HCT116 (cell line): Measurements from ENCODE around the gene MEIS2. TPM values are rescaled to one million over a fixed set of nuclear protein-coding genes. Genes with fewer than 3 reads are reported as not detected.

Experiments used
- ATAC-seq: fragments of 200-7000 bp; cut with Tn5 transposase; 2 replicates; pipeline ENCODE4 v1.9.1; 2020; ENCODE audit warnings: mild to moderate bottlenecking, moderate library complexity
- BruUV-seq: library from RNA; stranded (reverse); fragments of 400-500 nt; replicated peaks from 2 replicates; lab custom pipeline; 2021; lab: Mats Ljungman, UMichigan
- CTCF ChIA-PET: fragments of 300-600 bp; sonication (Branson Sonifier 250); formaldehyde crosslinking; loops from one replicate; lab custom pipeline; 2021; ENCODE audit warnings: antibody characterized with exemption; lab: Charles Lee
- POLR2A ChIA-PET: fragments of 300-600, 350-600 bp; sonication (Branson Sonifier 250); formaldehyde crosslinking; loops from one replicate; lab custom pipeline; 2021; ENCODE audit warnings: antibody characterized with exemption; lab: Charles Lee
- RAD21 ChIA-PET, 2 experiments: fragments of 300-600 bp; sonication (Branson Sonifier 250); formaldehyde crosslinking; loops; one replicate each; lab custom pipeline; 2023; ENCODE audit warnings: low total read pairs in 2 of 2; ENCODE audit not compliant: uncharacterized antibody in 2 of 2, unreplicated experiment in 2 of 2, low non-redundant PET in 1 of 2; lab: Charles Lee
- DNase-seq: peaks from one replicate; pipeline ENCODE4 v3.0.0-alpha.2; 2010; ENCODE audit warnings: low read depth, low spot score
- H2AFZ ChIP-seq: fragments of 200-600 bp; shearing (Covaris generic), sonication (generic); 2 replicates; pipeline ENCODE4 v1.6.1; 2017; ENCODE audit warnings: low read depth, mixed run types, mixed read lengths, antibody characterized with exemption, low read length; ENCODE audit not compliant: poor library complexity, severe bottlenecking
- H3K27ac ChIP-seq: 2 replicates; pipeline ENCODE4 v1.5.1; 2012; ENCODE audit warnings: low read depth, low read length
- H3K27me3 ChIP-seq: fragments of 200-600 bp; sonication (generic); 2 replicates; pipeline ENCODE4 v1.6.1; 2016; ENCODE audit warnings: mixed run types, low read length, mixed read lengths; ENCODE audit not compliant: insufficient read depth
- H3K36me3 ChIP-seq, 2 experiments: fragments of 200-500 bp in 1 of 2; fragments of 200-600 bp in 1 of 2; sonication (Bioruptor generic) in 1 of 2; sonication (generic) in 1 of 2; 2 replicates each; pipeline versions ENCODE4 v1.5.1 to v1.6.1; 2014 to 2016; ENCODE audit warnings: low read length in 2 of 2, inconsistent platforms in 1 of 2, mixed read lengths in 1 of 2, mixed run types in 1 of 2; ENCODE audit not compliant: insufficient read depth in 2 of 2, control insufficient read depth in 1 of 2
- H3K4me1 ChIP-seq, 2 experiments: fragments of 200-600 bp in 1 of 2; sonication (generic) in 1 of 2; 2 replicates each; pipeline versions ENCODE4 v1.5.1 to v1.6.1; 2012 to 2017; ENCODE audit warnings: low read length in 2 of 2, inconsistent platforms in 1 of 2, mild to moderate bottlenecking in 1 of 2, mixed read lengths in 1 of 2, mixed run types in 1 of 2, moderate library complexity in 1 of 2; ENCODE audit not compliant: insufficient read depth in 2 of 2, control insufficient read depth in 1 of 2
- H3K4me2 ChIP-seq: fragments of 200-600 bp; sonication (generic); 2 replicates; pipeline ENCODE4 v1.6.1; 2017; ENCODE audit warnings: mixed run types, low read length, mixed read lengths
- H3K4me3 ChIP-seq, 2 experiments: fragments of 200-600 bp in 1 of 2; sonication (generic) in 1 of 2; replicated peaks in 1 of 2; 2 replicates each; pipeline ENCODE4 v1.5.1; 2011 to 2016; ENCODE audit warnings: low read length in 2 of 2, control low read depth in 1 of 2, low read depth in 1 of 2, mild to moderate bottlenecking in 1 of 2, mixed read lengths in 1 of 2, mixed run types in 1 of 2
- H3K79me2 ChIP-seq: fragments of 200-600 bp; sonication (generic); 2 replicates; pipeline ENCODE4 v1.6.1; 2017; ENCODE audit warnings: mild to moderate bottlenecking, mixed run types, low read length, moderate library complexity, mixed read lengths; ENCODE audit not compliant: insufficient read depth
- H3K9ac ChIP-seq: fragments of 200-600 bp; sonication (generic); 2 replicates; pipeline ENCODE4 v1.6.1; 2016; ENCODE audit warnings: low read length, mixed read lengths
- H3K9me2 ChIP-seq: fragments of 200-600 bp; sonication (generic), shearing (Covaris generic); 2 replicates; pipeline ENCODE4 v1.6.1; 2017; ENCODE audit warnings: mixed run types, mild to moderate bottlenecking, moderate library complexity; ENCODE audit not compliant: insufficient read depth
- H3K9me3 ChIP-seq, 2 experiments: fragments of 200-500 bp in 1 of 2; fragments of 200-600 bp in 1 of 2; sonication (Bioruptor generic) in 1 of 2; sonication (generic) in 1 of 2; 2 replicates each; pipeline ENCODE4 v1.6.1; 2014 to 2017; ENCODE audit warnings: low read length in 2 of 2, mixed read lengths in 2 of 2, inconsistent platforms in 1 of 2, low read depth in 1 of 2, mild to moderate bottlenecking in 1 of 2, mixed run types in 1 of 2, moderate library complexity in 1 of 2; ENCODE audit not compliant: control insufficient read depth in 1 of 2, insufficient read depth in 1 of 2
- H4K20me1 ChIP-seq: fragments of 200-600 bp; sonication (generic), shearing (Covaris generic); 2 replicates; pipeline ENCODE4 v1.6.1; 2017; ENCODE audit warnings: mixed run types, mild to moderate bottlenecking, moderate library complexity; ENCODE audit not compliant: insufficient read depth
- CBX3 ChIP-seq: IDR thresholded peaks from 2 replicates; pipeline ENCODE4 v1.6.1; 2012; ENCODE audit warnings: low read depth
- EZH2 ChIP-seq: fragments of 200-600 bp; sonication (generic); IDR thresholded peaks from 2 replicates; pipeline ENCODE4 v1.6.1; 2017; ENCODE audit warnings: antibody characterized with exemption, mixed run types
- EZH2phosphoT487 ChIP-seq: fragments of 200-600 bp; IDR thresholded peaks from 2 replicates; pipeline ENCODE4 v1.6.1; 2018; ENCODE audit warnings: antibody characterized with exemption, borderline replicate concordance
- FOSL1 ChIP-seq: IDR thresholded peaks from 2 replicates; pipeline ENCODE4 v1.6.1; 2012; ENCODE audit warnings: low read depth
- SIN3A ChIP-seq: IDR thresholded peaks from 2 replicates; pipeline ENCODE4 v1.6.1; 2012; ENCODE audit warnings: low read depth
- ZFX ChIP-seq: fragments of 450-650 bp; IDR thresholded peaks from 2 replicates; pipeline ENCODE4 v1.6.1; 2017
- ZNF274 ChIP-seq: fragments of 200-500 bp; sonication (Bioruptor generic); IDR thresholded peaks from 2 replicates; pipeline ENCODE4 v1.6.1; 2014; ENCODE audit warnings: mild to moderate bottlenecking, low read depth, low read length, inconsistent platforms
- intact Hi-C: fragments of 100-400 bp; cut with micrococcal nuclease; formaldehyde crosslinking; loops from 2 replicates; pipeline ENCODE4 v1.10.0; 2022
- total RNA-seq: library from RNA; stranded (reverse); gene quantifications from one replicate; pipeline ENCODE4 v1.2.1, GENCODE V29; 2021; ENCODE audit not compliant: unreplicated experiment
- TF ChIP-seq, protein P1 (sequence below): IDR thresholded peaks from 2 replicates; pipeline ENCODE4 v1.6.1; 2011; ENCODE audit warnings: mild to moderate bottlenecking, low read length, moderate library complexity; ENCODE audit not compliant: insufficient replicate concordance; ENCODE audit errors: extremely low read depth
- TF ChIP-seq, protein P2 (sequence below), 3 experiments: fragments of 200-600 bp in 1 of 3; sonication (generic) in 1 of 3; IDR thresholded peaks in 2 of 3; conservative IDR thresholded peaks in 1 of 3; 2 replicates each; pipeline ENCODE4 v1.5.1; 2012 to 2017; ENCODE audit warnings: low read depth in 2 of 3, low read length in 2 of 3, antibody characterized with exemption in 1 of 3, borderline replicate concordance in 1 of 3, control low read depth in 1 of 3, mild to moderate bottlenecking in 1 of 3, mixed read lengths in 1 of 3, mixed run types in 1 of 3, moderate library complexity in 1 of 3; ENCODE audit not compliant: insufficient read depth in 1 of 3

MEIS2 gene
- total RNA-seq, 1 experiment from 2014 or later = 11.5 TPM

DNA sequence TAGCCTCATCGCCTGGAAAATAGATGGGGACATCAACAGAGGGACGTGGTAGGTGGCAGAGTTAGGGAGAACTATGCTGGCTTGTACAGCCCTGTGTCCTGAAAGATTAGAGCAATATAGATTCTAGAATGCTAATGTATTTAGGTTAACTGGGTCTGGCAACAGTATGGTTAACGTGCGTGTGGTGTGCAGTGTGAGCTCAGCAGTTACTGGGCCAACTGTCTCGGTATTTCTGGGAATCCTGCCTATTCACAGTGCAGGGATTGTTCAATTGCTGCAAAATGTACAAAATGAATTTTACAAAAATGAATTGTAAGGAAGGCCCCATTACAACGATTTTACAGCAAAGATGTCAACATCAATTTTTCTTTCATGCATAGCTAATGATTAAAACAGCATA is 20.6 kb downstream of the MEIS2 start:
- Histone ChIP-seq H2AFZ (no peak overlapping the region), H3K4me2 (no peak overlapping the region), H3K9me3 (no peaks in the 10 kb centered on the region), H3K9me2 (no peaks in the 10 kb centered on the region), H3K27ac (no peak overlapping the region), H4K20me1 (no peaks in the 10 kb centered on the region), H3K4me1 (no peaks in the 10 kb centered on the region), H3K36me3 (no peaks in the 10 kb centered on the region), H3K4me3 (no peak overlapping the region), H3K9ac (no peak overlapping the region), H3K27me3 (no peaks in the 10 kb centered on the region), H3K79me2 (no peaks in the 10 kb centered on the region)
- CTCF ChIA-PET = no interaction called here
- TF ChIP-seq ZNF274 (no peak), SIN3A (no peak), ZFX (no peak), EZH2 (no peak), FOSL1 (no peak), CBX3 (no peak), EZH2phosphoT487 (no peak)
- TF ChIP-seq, protein P1, sequence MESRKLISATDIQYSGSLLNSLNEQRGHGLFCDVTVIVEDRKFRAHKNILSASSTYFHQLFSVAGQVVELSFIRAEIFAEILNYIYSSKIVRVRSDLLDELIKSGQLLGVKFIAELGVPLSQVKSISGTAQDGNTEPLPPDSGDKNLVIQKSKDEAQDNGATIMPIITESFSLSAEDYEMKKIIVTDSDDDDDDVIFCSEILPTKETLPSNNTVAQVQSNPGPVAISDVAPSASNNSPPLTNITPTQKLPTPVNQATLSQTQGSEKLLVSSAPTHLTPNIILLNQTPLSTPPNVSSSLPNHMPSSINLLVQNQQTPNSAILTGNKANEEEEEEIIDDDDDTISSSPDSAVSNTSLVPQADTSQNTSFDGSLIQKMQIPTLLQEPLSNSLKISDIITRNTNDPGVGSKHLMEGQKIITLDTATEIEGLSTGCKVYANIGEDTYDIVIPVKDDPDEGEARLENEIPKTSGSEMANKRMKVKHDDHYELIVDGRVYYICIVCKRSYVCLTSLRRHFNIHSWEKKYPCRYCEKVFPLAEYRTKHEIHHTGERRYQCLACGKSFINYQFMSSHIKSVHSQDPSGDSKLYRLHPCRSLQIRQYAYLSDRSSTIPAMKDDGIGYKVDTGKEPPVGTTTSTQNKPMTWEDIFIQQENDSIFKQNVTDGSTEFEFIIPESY = no peak
- TF ChIP-seq, protein P2, sequence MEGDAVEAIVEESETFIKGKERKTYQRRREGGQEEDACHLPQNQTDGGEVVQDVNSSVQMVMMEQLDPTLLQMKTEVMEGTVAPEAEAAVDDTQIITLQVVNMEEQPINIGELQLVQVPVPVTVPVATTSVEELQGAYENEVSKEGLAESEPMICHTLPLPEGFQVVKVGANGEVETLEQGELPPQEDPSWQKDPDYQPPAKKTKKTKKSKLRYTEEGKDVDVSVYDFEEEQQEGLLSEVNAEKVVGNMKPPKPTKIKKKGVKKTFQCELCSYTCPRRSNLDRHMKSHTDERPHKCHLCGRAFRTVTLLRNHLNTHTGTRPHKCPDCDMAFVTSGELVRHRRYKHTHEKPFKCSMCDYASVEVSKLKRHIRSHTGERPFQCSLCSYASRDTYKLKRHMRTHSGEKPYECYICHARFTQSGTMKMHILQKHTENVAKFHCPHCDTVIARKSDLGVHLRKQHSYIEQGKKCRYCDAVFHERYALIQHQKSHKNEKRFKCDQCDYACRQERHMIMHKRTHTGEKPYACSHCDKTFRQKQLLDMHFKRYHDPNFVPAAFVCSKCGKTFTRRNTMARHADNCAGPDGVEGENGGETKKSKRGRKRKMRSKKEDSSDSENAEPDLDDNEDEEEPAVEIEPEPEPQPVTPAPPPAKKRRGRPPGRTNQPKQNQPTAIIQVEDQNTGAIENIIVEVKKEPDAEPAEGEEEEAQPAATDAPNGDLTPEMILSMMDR (IDR thresholded peaks at IDR 0.05 in 2 of 3, conservative IDR thresholded peaks at IDR 0.05 in 1 of 3; ENCODE audit: borderline replicate concordance in 1 of 3, insufficient read depth in 1 of 3, low read depth in 2 of 3, low read length in 2 of 3) = no peak
- DNase-seq = no peak
- ATAC-seq = no peak
- intact Hi-C loops = no loop called here
- no TSS peak for BruUV-seq
- POLR2A ChIA-PET = no interaction called here
- RAD21 ChIA-PET = no interaction called here
